H9 (cell line): Measurements from ENCODE around the gene MRAS. TPM values are rescaled to one million over a fixed set of nuclear protein-coding genes. Genes with fewer than 3 reads are reported as not detected.

Experiments used
- DNase-seq: peaks from one replicate; pipeline ENCODE4 v3.0.0-alpha.2; 2017
- H2AFZ ChIP-seq: one replicate; pipeline ENCODE4 v1.6.1; 2013; ENCODE audit warnings: mild to moderate bottlenecking, low read length, control low read depth, moderate library complexity
- H2AK5ac ChIP-seq: 2 replicates; pipeline ENCODE4 v1.6.1; 2013; ENCODE audit warnings: low read length, control low read depth, mixed read lengths; ENCODE audit not compliant: insufficient read length
- H2BK120ac ChIP-seq: one replicate; pipeline ENCODE4 v1.6.1; 2013; ENCODE audit warnings: low read depth, mild to moderate bottlenecking, low read length, control low read depth, inconsistent platforms; ENCODE audit not compliant: poor library complexity, severe bottlenecking
- H2BK12ac ChIP-seq: 2 replicates; pipeline ENCODE4 v1.6.1; 2013; ENCODE audit warnings: low read length, control low read depth, mixed read lengths, low read depth; ENCODE audit not compliant: insufficient read length
- H2BK15ac ChIP-seq: 2 replicates; pipeline ENCODE4 v1.6.1; 2013; ENCODE audit warnings: low read depth, low read length, control low read depth
- H2BK20ac ChIP-seq: one replicate; pipeline ENCODE4 v1.6.1; 2013; ENCODE audit warnings: low read depth, mild to moderate bottlenecking, low read length, control low read depth, inconsistent platforms; ENCODE audit not compliant: poor library complexity, severe bottlenecking
- H2BK5ac ChIP-seq: 2 replicates; pipeline ENCODE4 v1.6.1; 2013; ENCODE audit warnings: low read length, control low read depth, mixed read lengths; ENCODE audit not compliant: insufficient read length
- H3K14ac ChIP-seq: 2 replicates; pipeline ENCODE4 v1.6.1; 2013; ENCODE audit warnings: low read length, control low read depth; ENCODE audit not compliant: insufficient read depth
- H3K18ac ChIP-seq: 2 replicates; pipeline ENCODE4 v1.6.1; 2013; ENCODE audit warnings: low read depth, mild to moderate bottlenecking, mixed read lengths, low read length, control low read depth; ENCODE audit not compliant: insufficient read length
- H3K23ac ChIP-seq: 2 replicates; pipeline ENCODE4 v1.6.1; 2013; ENCODE audit warnings: low read length, control low read depth, mixed read lengths, low read depth; ENCODE audit not compliant: insufficient read length
- H3K23me2 ChIP-seq: 2 replicates; pipeline ENCODE4 v1.6.1; 2013; ENCODE audit warnings: low read depth, mild to moderate bottlenecking, mixed read lengths, low read length, control low read depth; ENCODE audit not compliant: insufficient read length, poor library complexity, severe bottlenecking
- H3K27ac ChIP-seq: 2 replicates; pipeline ENCODE4 v1.5.1; 2013; ENCODE audit warnings: low read length, control low read depth, mixed read lengths, low read depth; ENCODE audit not compliant: insufficient read length
- H3K27me3 ChIP-seq: 2 replicates; pipeline ENCODE4 v1.6.1; 2013; ENCODE audit warnings: low read length, control low read depth, inconsistent platforms; ENCODE audit not compliant: insufficient read depth
- H3K4ac ChIP-seq: 2 replicates; pipeline ENCODE4 v1.6.1; 2013; ENCODE audit warnings: low read depth, mild to moderate bottlenecking, control low read depth, inconsistent platforms, low read length, moderate library complexity
- H3K4me1 ChIP-seq: 2 replicates; pipeline ENCODE4 v1.6.1; 2013; ENCODE audit warnings: low read length, control low read depth, inconsistent platforms; ENCODE audit not compliant: insufficient read depth
- H3K4me2 ChIP-seq: 2 replicates; pipeline ENCODE4 v1.6.1; 2013; ENCODE audit warnings: low read length, control low read depth, mixed read lengths; ENCODE audit not compliant: insufficient read length, insufficient read depth
- H3K56ac ChIP-seq: 2 replicates; pipeline ENCODE4 v1.6.1; 2013; ENCODE audit warnings: low read depth, mild to moderate bottlenecking, mixed read lengths, low read length, control low read depth; ENCODE audit not compliant: insufficient read length
- H3K79me1 ChIP-seq: 2 replicates; pipeline ENCODE4 v1.6.1; 2013; ENCODE audit warnings: low read depth, mild to moderate bottlenecking, moderate library complexity, low read length, control low read depth, inconsistent platforms; ENCODE audit not compliant: insufficient read depth, poor library complexity, severe bottlenecking
- H3K79me2 ChIP-seq: 2 replicates; pipeline ENCODE4 v1.6.1; 2013; ENCODE audit warnings: low read length, control low read depth, inconsistent platforms; ENCODE audit not compliant: insufficient read depth
- H3K9ac ChIP-seq: 2 replicates; pipeline ENCODE4 v1.6.1; 2013; ENCODE audit warnings: low read length, control low read depth, mixed read lengths; ENCODE audit not compliant: insufficient read length; ENCODE audit errors: extremely low read depth
- H3K9me3 ChIP-seq: one replicate; pipeline ENCODE4 v1.6.1; 2013; ENCODE audit warnings: low read depth, low read length, inconsistent platforms; ENCODE audit not compliant: control insufficient read depth
- H3T11ph ChIP-seq: one replicate; pipeline ENCODE4 v1.6.1; 2013; ENCODE audit warnings: mild to moderate bottlenecking, low read length, control low read depth, inconsistent platforms
- H4K20me1 ChIP-seq: one replicate; pipeline ENCODE4 v1.6.1; 2013; ENCODE audit not compliant: control insufficient read depth, insufficient read length, insufficient read depth
- H4K5ac ChIP-seq: 2 replicates; pipeline ENCODE4 v1.6.1; 2013; ENCODE audit warnings: low read depth, mild to moderate bottlenecking, mixed read lengths, low read length, control low read depth; ENCODE audit not compliant: insufficient read length
- H4K8ac ChIP-seq: replicated peaks from 2 replicates; pipeline ENCODE4 v1.6.1; 2013; ENCODE audit warnings: low read length, control low read depth, mixed read lengths, low read depth; ENCODE audit not compliant: insufficient read length
- H4K91ac ChIP-seq: 2 replicates; pipeline ENCODE4 v1.6.1; 2013; ENCODE audit warnings: low read depth, mild to moderate bottlenecking, moderate library complexity, mixed read lengths, low read length, control low read depth; ENCODE audit not compliant: insufficient read length
- H3K27ac Mint-ChIP-seq, 3 experiments: 2 replicates in 2 of 3; 3 replicates in 1 of 3; pipeline ENCODE4 v1.8.0; 2020 to 2021; ENCODE audit warnings: mixed read lengths in 3 of 3, mild to moderate bottlenecking in 1 of 3, moderate library complexity in 1 of 3
- H3K27me3 Mint-ChIP-seq: 2 replicates; pipeline ENCODE4 v1.8.0; 2021; ENCODE audit warnings: low read depth, mild to moderate bottlenecking, moderate library complexity, mixed read lengths
- H3K36me3 Mint-ChIP-seq, 3 experiments: 2 replicates in 2 of 3; 3 replicates in 1 of 3; pipeline ENCODE4 v1.8.0; 2020 to 2021; ENCODE audit warnings: low read depth in 3 of 3, mixed read lengths in 3 of 3; ENCODE audit not compliant: insufficient read depth in 1 of 3
- H3K4me1 Mint-ChIP-seq, 2 experiments: 2 replicates each; pipeline ENCODE4 v1.8.0; 2020; ENCODE audit warnings: mixed read lengths in 2 of 2
- H3K4me3 Mint-ChIP-seq, 2 experiments: 2 replicates in 1 of 2; 3 replicates in 1 of 2; pipeline ENCODE4 v1.8.0; 2020 to 2021; ENCODE audit warnings: mild to moderate bottlenecking in 2 of 2, mixed read lengths in 2 of 2, moderate library complexity in 1 of 2
- H3K9me3 Mint-ChIP-seq, 2 experiments: 2 replicates in 1 of 2; 3 replicates in 1 of 2; pipeline ENCODE4 v1.8.0; 2020; ENCODE audit warnings: mild to moderate bottlenecking in 2 of 2, mixed read lengths in 2 of 2, moderate library complexity in 1 of 2
- CTCF ChIP-seq: fragments of 200-600 bp; sonication (generic); conservative IDR thresholded peaks from 3 replicates; pipeline ENCODE4 v1.8.0; 2021; ENCODE audit warnings: antibody characterized with exemption, mild to moderate bottlenecking
- WGBS: extraction: QIAGEN DNeasy Blood & Tissue Kit; methylation state at CpG from one replicate; pipeline ENCODE4 v1.1.7; 2013; ENCODE audit warnings: missing lambda C conversion rate, low lambda C conversion rate, mixed read lengths; ENCODE audit not compliant: insufficient read length; ENCODE audit errors: extremely low coverage; 5-methylcytosine and 5-hydroxymethylcytosine counted together
- total RNA-seq: library from RNA; stranded (reverse); gene quantifications from 2 replicates; pipeline ENCODE4 v1.2.1, GENCODE V29; 2021

MRAS gene
- total RNA-seq, 1 experiment from 2014 or later = 10.9 TPM

GRCh38 chr3:138399766-138400165 lies 51.4 kb downstream of the MRAS start:
- Histone ChIP-seq H2AFZ (no peak overlapping the region), H4K20me1 (no peaks in the 10 kb centered on the region), H3K56ac (no peak overlapping the region), H3K4ac (no peak overlapping the region), H4K5ac (no peak overlapping the region), H3K9ac (no peak overlapping the region), H3K9me3 (no peaks in the 10 kb centered on the region), H3K23me2 (peaks cover 3% of the 10 kb centered on the region), H3K18ac (no peak overlapping the region), H3K4me2 (no peak overlapping the region), H2BK20ac (no peak overlapping the region), H2BK120ac (no peak overlapping the region), H4K8ac (no peak overlapping the region), H2BK5ac (no peak overlapping the region), H3K79me1 (no peaks in the 10 kb centered on the region), H3K23ac (no peak overlapping the region), H3K79me2 (no peaks in the 10 kb centered on the region), H3K4me1 (no peaks in the 10 kb centered on the region; the same call in 1 of the 2 replicates), H3K14ac (no peak overlapping the region), H3K27me3 (no peaks in the 10 kb centered on the region), H2BK12ac (no peak overlapping the region), H3K27ac (no peak overlapping the region), H2AK5ac (no peak overlapping the region), H2BK15ac (no peak overlapping the region), H3T11ph (no peak overlapping the region), H4K91ac (no peak overlapping the region)
- no CpG with 5 or more reads among the region's 10 CpGs for WGBS
- DNase-seq = no peak
- no peak for TF ChIP-seq CTCF
- H3K4me1 Mint-ChIP-seq = peaks cover 28 to 42% of the 10 kb centered on the region in 2 experiments
- H3K36me3 Mint-ChIP-seq = peaks cover 17 to 34% (median 19%) of the 10 kb centered on the region in 3 experiments
- H3K9me3 Mint-ChIP-seq = no peaks in the 10 kb centered on the region
- no peak overlapping the region for H3K27ac Mint-ChIP-seq
- no peak overlapping the region for H3K4me3 Mint-ChIP-seq
- peaks cover 1% of the 10 kb centered on the region; the same call in 1 of the 2 replicates for H3K27me3 Mint-ChIP-seq
